NCI-H82 treated with DMSO at 0.1 percent for 48 hours (cell line): ENCODE data around the gene OR2L5.

Source experiments
- DNase-seq: peaks from one replicate; lab custom pipeline; 2025; ENCODE audit not compliant: unreplicated experiment; lab: John Stamatoyannopoulos, UW

Gene OR2L5

GRCh38 chr1:248013229-248013710 is at the start of gene OR2L5:
OR2L5 (plus strand) TSS chr1:248013660; CDS start chr1:248021948, 8,288 bp downstream.
- DNase-seq = no peak

- no peak for DNase-seq
Measured at GRCh38 chr1:247964933-247965332, 48.5 kb upstream of the OR2L5 start, which contains the start of gene OR2AK2. OR2AK2 (plus strand) TSS chr1:247965233; CDS start chr1:247965377, 144 bp downstream.

- DNase-seq = no peak
Measured at GRCh38 chr1:247966532-247967204, 46.8 kb upstream of the OR2L5 start.

DNA sequence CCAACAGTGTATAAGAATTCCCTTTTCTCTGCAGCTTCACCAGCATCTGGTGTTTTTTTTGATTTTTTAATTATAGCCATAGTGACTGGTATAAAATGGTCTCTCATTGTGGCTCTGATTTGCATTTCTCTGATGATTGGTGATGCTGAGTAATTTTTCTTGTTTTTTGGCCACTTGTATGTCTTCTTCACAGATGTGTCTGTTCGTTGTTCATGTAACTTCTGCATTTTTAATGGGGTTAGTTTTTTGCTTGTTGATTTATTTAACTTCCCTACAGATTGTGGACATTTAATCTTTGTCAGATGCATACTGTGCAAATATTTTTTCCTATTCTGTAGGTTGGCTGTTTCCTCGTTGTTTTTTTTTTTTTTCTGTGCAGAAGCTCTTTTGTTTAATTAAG is 20.5 kb upstream of the OR2L5 start:
- no peak for DNase-seq

GRCh38 chr1:247998811-247999210 is 14.6 kb upstream of the OR2L5 start:
- DNase-seq = no peak

- DNase-seq = no peak
Measured at GRCh38 chr1:248000169-248000568, 13.3 kb upstream of the OR2L5 start.

DNA sequence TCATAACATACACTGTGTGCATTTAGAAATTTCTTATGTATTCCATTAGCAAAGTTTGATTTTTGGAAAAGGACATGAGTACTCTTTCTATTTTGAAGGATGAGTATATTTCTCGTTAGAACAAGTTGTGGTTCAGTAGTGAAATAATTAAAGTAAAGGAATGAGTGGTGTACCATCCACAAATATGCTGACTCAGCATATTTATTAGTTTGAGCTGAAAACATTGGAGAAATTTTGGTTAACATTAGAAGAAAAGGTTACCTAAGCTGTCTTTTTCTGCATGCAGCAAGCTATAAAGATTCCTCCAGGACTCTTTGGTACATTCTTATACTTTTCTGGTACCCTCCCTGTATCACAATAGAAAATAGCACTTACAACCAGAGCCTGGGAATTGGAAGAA is 5.7 kb upstream of the OR2L5 start:
- no peak for DNase-seq

GRCh38 chr1:248009681-248010080 is 3.8 kb upstream of the OR2L5 start:
- no peak for DNase-seq

DNA sequence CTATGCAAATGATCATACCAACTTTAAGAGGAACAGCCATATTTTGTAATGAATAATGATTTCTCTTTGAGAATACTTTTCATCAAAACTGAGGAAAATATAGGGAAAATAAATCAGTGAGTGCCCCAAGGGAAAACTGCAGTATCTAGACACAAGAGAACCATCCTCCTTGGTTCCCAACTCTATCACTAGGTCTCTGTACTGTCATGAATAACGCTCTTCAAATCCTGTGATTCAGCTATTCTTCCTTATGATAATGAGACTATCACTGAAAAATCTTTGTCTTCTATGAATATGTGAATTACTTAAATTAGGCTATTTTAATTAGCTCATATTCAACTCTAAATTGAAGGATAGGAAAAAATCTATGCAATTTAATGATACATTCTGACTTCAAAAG is 2.3 kb downstream of the OR2L5 start:
- DNase-seq = no peak

DNA sequence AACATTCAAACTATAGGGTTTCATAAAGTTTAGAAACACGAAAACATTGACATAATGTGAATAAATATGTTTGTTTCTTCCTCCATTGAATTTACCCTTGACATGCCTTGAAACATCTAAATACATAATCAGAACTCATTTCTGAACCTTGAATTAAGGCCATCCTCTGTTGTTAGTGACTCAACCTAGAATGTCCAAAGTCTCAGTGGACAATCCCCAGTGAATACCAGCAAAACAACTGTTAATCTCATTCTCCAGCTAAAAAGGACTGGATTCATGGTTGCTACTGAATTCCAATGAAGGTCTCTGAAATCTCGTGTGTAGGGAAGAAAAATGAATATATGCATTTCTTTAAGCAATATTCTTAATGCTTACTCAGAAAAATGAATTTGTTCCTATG is 16.3 kb downstream of the OR2L5 start, which contains the start of gene OR2L2:
Gene OR2L2 (plus strand): TSS at position 301 of the 400 bp plus-strand sequence. CDS start 8,198 bp downstream, outside the sequence.
- no peak for DNase-seq

DNA sequence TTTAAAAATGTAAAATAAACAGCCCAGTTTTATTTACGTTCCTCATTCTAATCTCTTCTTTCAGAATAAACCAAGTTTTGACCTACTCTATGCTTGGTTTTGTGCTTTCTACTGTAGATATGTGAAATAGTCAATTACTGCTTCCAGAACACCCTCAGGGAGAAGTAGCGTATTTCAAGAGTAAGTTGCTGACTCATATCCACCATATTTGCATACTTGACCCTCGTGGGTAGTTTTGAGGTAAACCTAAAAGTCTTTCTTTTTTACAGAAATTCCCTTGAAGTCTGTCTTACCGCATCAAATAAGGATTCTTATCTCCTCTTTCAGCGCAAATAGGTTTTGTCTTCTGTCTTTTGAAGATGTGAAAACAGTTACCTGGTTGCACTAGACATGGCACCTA is 31.7 kb downstream of the OR2L5 start:
- DNase-seq = no peak

GRCh38 chr1:248046536-248046935 is 33.1 kb downstream of the OR2L5 start, which contains the start of gene OR2L3:
OR2L3 (plus strand) TSS chr1:248046836; CDS start chr1:248060682, 13,846 bp downstream.
- DNase-seq = no peak

DNA sequence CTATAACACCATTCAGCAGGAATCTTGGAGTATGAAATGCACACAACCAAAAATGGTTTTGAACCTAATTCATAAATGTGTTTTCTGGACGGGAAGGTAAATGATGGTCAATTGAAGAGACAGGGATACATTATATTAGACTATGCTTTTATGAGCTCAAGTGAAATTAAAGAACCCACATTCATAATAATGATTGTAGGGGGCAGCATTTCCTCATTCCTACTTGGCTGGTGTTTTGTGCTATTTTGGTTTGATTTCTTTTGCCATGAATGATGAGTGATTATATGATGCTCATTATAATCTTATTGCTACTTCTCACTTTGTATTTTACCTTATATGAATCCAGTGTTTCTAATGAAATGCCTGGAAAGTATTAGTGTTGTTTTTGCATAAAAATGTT is 33.5 kb downstream of the OR2L5 start:
- no peak for DNase-seq

DNA sequence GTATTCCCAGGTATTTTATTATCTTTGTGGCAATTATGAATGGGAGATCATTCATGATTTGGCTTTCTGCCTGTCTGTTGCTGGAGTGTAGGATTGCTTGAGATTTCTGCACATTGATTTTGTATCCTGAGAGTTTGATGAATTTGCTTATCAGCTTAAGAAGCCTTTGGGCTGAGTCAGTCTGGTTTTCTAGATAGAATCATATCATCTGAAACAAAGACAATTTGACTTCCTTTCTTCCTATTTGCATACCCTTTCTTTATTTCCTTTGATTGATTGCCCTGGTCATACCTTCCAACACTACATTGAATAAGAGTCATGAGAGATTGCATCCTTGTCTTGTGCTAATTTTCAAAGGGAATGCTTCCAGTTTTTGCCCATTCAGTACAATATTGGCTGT is 41.2 kb downstream of the OR2L5 start:
- DNase-seq = no peak

DNA sequence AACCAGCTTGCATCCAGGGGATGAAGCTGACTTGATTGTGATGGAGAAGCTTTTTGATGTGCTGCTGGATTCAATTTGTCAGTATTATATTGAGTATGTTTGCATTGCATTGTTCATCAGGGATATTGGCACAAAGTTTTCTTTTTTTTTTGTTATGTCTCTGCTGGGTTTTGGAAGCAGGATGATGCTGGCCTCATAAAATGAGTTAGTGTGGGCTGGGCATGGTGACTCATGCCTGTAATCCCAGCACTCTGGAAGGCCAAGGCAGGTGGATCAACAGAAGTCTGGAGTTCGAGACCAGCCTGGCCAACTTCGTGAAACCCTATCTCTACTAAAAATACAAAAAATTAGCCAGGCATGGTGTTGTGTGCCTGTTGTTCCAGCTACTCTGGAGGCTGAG is 41.8 kb downstream of the OR2L5 start:
- DNase-seq = no peak

GRCh38 chr1:248065071-248065470 is 51.6 kb downstream of the OR2L5 start:
- no peak for DNase-seq

GRCh38 chr1:248065604-248066003 is 52.1 kb downstream of the OR2L5 start:
- no peak for DNase-seq
